Activated CD4-positive, alpha-beta T cell treated with anti-CD3 and anti-CD28 coated beads for 36 hours (primary cell): Measurements from ENCODE around the gene C6orf15. TPM values are rescaled to one million over a fixed set of nuclear protein-coding genes. Genes with fewer than 3 reads are reported as not detected.
A peak's percentile ranks its signal among the peaks of the same experiment; 100 is the strongest.

Source experiments
- ATAC-seq: fragments of 200-7000 bp; cut with Tn5 transposase; one replicate; pipeline ENCODE4 v1.10.0; 2021; ENCODE audit warnings: mild to moderate bottlenecking, moderate library complexity
- CTCF ChIA-PET: fragments of 350-600 bp; sonication (Branson Sonifier 250); formaldehyde crosslinking; loops from one replicate; lab custom pipeline; 2021; ENCODE audit warnings: antibody characterized with exemption; lab: Charles Lee
- POLR2A ChIA-PET: fragments of 350-600 bp; sonication (Branson Sonifier 250); formaldehyde crosslinking; loops from one replicate; lab custom pipeline; 2021; ENCODE audit warnings: antibody characterized with exemption, inconsistent platforms; lab: Charles Lee
- DNase-seq: peaks from one replicate; pipeline ENCODE4 v3.0.0-alpha.2; 2020
- H3K27ac Mint-ChIP-seq: one replicate; pipeline ENCODE4 v1.8.0; 2021; ENCODE audit warnings: mixed read lengths
- H3K27me3 Mint-ChIP-seq: one replicate; pipeline ENCODE4 v1.8.0; 2021; ENCODE audit warnings: mixed read lengths
- H3K36me3 Mint-ChIP-seq: one replicate; pipeline ENCODE4 v1.8.0; 2021; ENCODE audit warnings: low read depth, mixed read lengths
- H3K4me1 Mint-ChIP-seq: one replicate; pipeline ENCODE4 v1.8.0; 2021; ENCODE audit warnings: mixed read lengths
- H3K4me3 Mint-ChIP-seq: one replicate; pipeline ENCODE4 v1.8.0; 2021; ENCODE audit warnings: mild to moderate bottlenecking, moderate library complexity, mixed read lengths
- H3K9me3 Mint-ChIP-seq: one replicate; pipeline ENCODE4 v1.8.0; 2021; ENCODE audit warnings: low read depth, mixed read lengths
- intact Hi-C, 2 experiments: fragments of 100-400 bp; cut with DNase I in 1 of 2; cut with micrococcal nuclease in 1 of 2; formaldehyde crosslinking; loops; one replicate each; pipeline versions ENCODE4 v1.14.2 to v1.15.1; 2022 to 2024; cut with DNase I, micrococcal nuclease
- total RNA-seq, 2 experiments: library from RNA; stranded (reverse); gene quantifications; one replicate each; pipeline ENCODE4 v1.2.3, GENCODE V29; 2021

The C6orf15 gene
- total RNA-seq: not detected

GRCh38 chr6:31112478-31112877 is at the start of gene C6orf15:
Gene C6orf15, minus strand, starts transcription at chr6:31112575. Its CDS starts 20 bp downstream, at chr6:31112555.
- no peak for DNase-seq
- Mint-ChIP-seq H3K4me1 (no peaks in the 10 kb centered on the region), H3K9me3 (no peaks in the 10 kb centered on the region), H3K27me3 (no peaks in the 10 kb centered on the region), H3K27ac (no peak within 1 kb of the TSS), H3K4me3 (no peak within 1 kb of the TSS), H3K36me3 (no peaks in the 10 kb centered on the region)
- POLR2A ChIA-PET: no interaction called here
- intact Hi-C loops: no loop called here
- no peak for ATAC-seq
- CTCF ChIA-PET: interaction anchor here (0.5 to 2.0 kb wide), 3 partner anchors 33 to 1201 kb away, joined by 3 to 8 read pairs (median 4); no protein-coding TSS in a partner anchor

GRCh38 chr6:31161216-31162126 is 49.1 kb upstream of the C6orf15 start:
- H3K9me3 Mint-ChIP-seq: no peaks in the 10 kb centered on the region
- intact Hi-C loops: no loop called here
- no peak overlapping the region for H3K27ac Mint-ChIP-seq
- DNase-seq (no peak), ATAC-seq (no peak)
- peaks cover 38% of the 10 kb centered on the region for H3K36me3 Mint-ChIP-seq
- H3K27me3 Mint-ChIP-seq: no peaks in the 10 kb centered on the region
- H3K4me1 Mint-ChIP-seq: peaks cover 59% of the 10 kb centered on the region
- POLR2A ChIA-PET: no interaction called here
- CTCF ChIA-PET: interaction anchor here (0.5 to 1.1 kb wide), 3 partner anchors 11 to 36 kb away, joined by 3 read pairs; partner anchors contain the start of gene PSORS1C2
- H3K4me3 Mint-ChIP-seq: no peak overlapping the region

- peaks cover 47% of the 10 kb centered on the region for H3K36me3 Mint-ChIP-seq
- DNase-seq (peak; percentile 58), ATAC-seq (peak; percentile 28)
- H3K27ac Mint-ChIP-seq: peak overlapping the region; percentile 89
- H3K4me3 Mint-ChIP-seq: peak overlapping the region; percentile 97
- no peaks in the 10 kb centered on the region for H3K27me3 Mint-ChIP-seq
- ChIA-PET POLR2A (interaction anchor here (0.8 to 1.3 kb wide), 2 partner anchors 12 to 207 kb away, joined by 3 read pairs; no protein-coding TSS in a partner anchor), CTCF (interaction anchor here (0.5 to 1.5 kb wide), 13 partner anchors 10 to 456 kb away, joined by 3 to 8 read pairs (median 3); no protein-coding TSS in a partner anchor)
- H3K9me3 Mint-ChIP-seq: no peaks in the 10 kb centered on the region
- intact Hi-C loops: loop anchor here (1.0 to 10.0 kb wide), 16 partner anchors 21 to 832 kb away; partner anchors contain the start of genes ABCF1 (in 1 of the 2), C6orf136 (in 1 of the 2), HLA-B (in 1 of the 2) and HLA-C (in 1 of the 2)
- peaks cover 44% of the 10 kb centered on the region for H3K4me1 Mint-ChIP-seq
Observed at GRCh38 chr6:31158863-31159855, 46.8 kb upstream of the C6orf15 start.

GRCh38 chr6:31158140-31158862 is 45.9 kb upstream of the C6orf15 start, which contains the start of gene TCF19:
Gene TCF19, plus strand, starts transcription at chr6:31158589. Its CDS starts 881 bp downstream, at chr6:31159470.
- intact Hi-C loops: loop anchor here (1.0 to 10.0 kb wide), 16 partner anchors 21 to 831 kb away; partner anchors contain the start of genes ABCF1 (in 1 of the 2), C6orf136 (in 1 of the 2), HLA-B (in 1 of the 2) and HLA-C (in 1 of the 2)
- CTCF ChIA-PET: interaction anchor here (0.5 to 1.5 kb wide), 14 partner anchors 10 to 668 kb away, joined by 3 to 8 read pairs (median 4); partner anchors contain the start of gene LSM2
- Mint-ChIP-seq H3K9me3 (no peaks in the 10 kb centered on the region), H3K4me3 (peak within 1 kb of the TSS; percentile 97), H3K36me3 (peaks cover 49% of the 10 kb centered on the region), H3K4me1 (peaks cover 39% of the 10 kb centered on the region), H3K27ac (peak within 1 kb of the TSS; percentile 89), H3K27me3 (no peaks in the 10 kb centered on the region)
- POLR2A ChIA-PET: interaction anchor here (0.7 to 1.3 kb wide), 3 partner anchors 39 to 208 kb away, joined by 3 to 7 read pairs (median 3); no protein-coding TSS in a partner anchor
- ATAC-seq: peak; percentile 90
- DNase-seq: peak; percentile 99

GRCh38 chr6:31157513-31158139 is 45.3 kb upstream of the C6orf15 start, which contains the start of gene CCHCR1:
Gene CCHCR1, minus strand, starts transcription at chr6:31157802. Its CDS starts 202 bp downstream, at chr6:31157600.
- CTCF ChIA-PET: interaction anchor here (0.5 to 1.5 kb wide), 12 partner anchors 12 to 706 kb away, joined by 3 to 8 read pairs (median 4); partner anchors contain the start of gene LSM2
- H3K36me3 Mint-ChIP-seq: peaks cover 45% of the 10 kb centered on the region
- peak within 1 kb of the TSS; percentile 97 for H3K4me3 Mint-ChIP-seq
- H3K27me3 Mint-ChIP-seq: no peaks in the 10 kb centered on the region
- intact Hi-C loops: loop anchor here (1.0 to 10.0 kb wide), 16 partner anchors 20 to 830 kb away; partner anchors contain the start of genes ABCF1 (in 1 of the 2), C6orf136 (in 1 of the 2), HLA-B (in 1 of the 2) and HLA-C (in 1 of the 2)
- DNase-seq (no peak), ATAC-seq (peak; percentile 23)
- no peaks in the 10 kb centered on the region for H3K9me3 Mint-ChIP-seq
- H3K27ac Mint-ChIP-seq: peak within 1 kb of the TSS; percentile 89
- POLR2A ChIA-PET: interaction anchor here (0.7 to 1.3 kb wide), 3 partner anchors 40 to 209 kb away, joined by 3 to 7 read pairs (median 3); no protein-coding TSS in a partner anchor
- H3K4me1 Mint-ChIP-seq: peaks cover 34% of the 10 kb centered on the region

GRCh38 chr6:31156641-31157040 is 44.3 kb upstream of the C6orf15 start:
- ChIA-PET CTCF (interaction anchor here (1.4 kb wide), 1 partner anchor 27 kb away, joined by 4 read pairs; no protein-coding TSS in a partner anchor), POLR2A (no interaction called here)
- DNase-seq (no peak), ATAC-seq (no peak)
- H3K9me3 Mint-ChIP-seq: no peaks in the 10 kb centered on the region
- intact Hi-C loops: loop anchor here in 1 of 2 experiments (5.0 to 10.0 kb wide), 2 partner anchors 442 to 829 kb away; partner anchors contain the start of genes MDC1 and TRIM39
- peaks cover 37% of the 10 kb centered on the region for H3K36me3 Mint-ChIP-seq
- peaks cover 27% of the 10 kb centered on the region for H3K4me1 Mint-ChIP-seq
- H3K27ac Mint-ChIP-seq: no peak overlapping the region
- peak overlapping the region; percentile 97 for H3K4me3 Mint-ChIP-seq
- H3K27me3 Mint-ChIP-seq: no peaks in the 10 kb centered on the region

- ChIA-PET POLR2A (no interaction called here), CTCF (interaction anchor here (0.7 to 1.0 kb wide), 4 partner anchors 11 to 227 kb away, joined by 3 to 4 read pairs (median 3); no protein-coding TSS in a partner anchor)
- intact Hi-C loops: loop anchor here in 1 of 2 experiments (10.0 kb wide), 1 partner anchor 440 kb away; the partner anchor contains the start of gene MDC1
- Mint-ChIP-seq H3K27me3 (no peaks in the 10 kb centered on the region), H3K4me1 (peaks cover 11% of the 10 kb centered on the region), H3K27ac (no peak overlapping the region), H3K4me3 (no peak overlapping the region), H3K9me3 (no peaks in the 10 kb centered on the region), H3K36me3 (peaks cover 25% of the 10 kb centered on the region)
- ATAC-seq: no peak
- no peak for DNase-seq
Observed at GRCh38 chr6:31154436-31154835, 42.1 kb upstream of the C6orf15 start.

- no peaks in the 10 kb centered on the region for H3K27me3 Mint-ChIP-seq
- no peak for DNase-seq
- H3K27ac Mint-ChIP-seq: no peak overlapping the region
- no peaks in the 10 kb centered on the region for H3K9me3 Mint-ChIP-seq
- peaks cover 7% of the 10 kb centered on the region for H3K4me1 Mint-ChIP-seq
- peaks cover 14% of the 10 kb centered on the region for H3K36me3 Mint-ChIP-seq
- POLR2A ChIA-PET: no interaction called here
- CTCF ChIA-PET: interaction anchor here (0.7 to 1.8 kb wide), 4 partner anchors 14 to 571 kb away, joined by 3 to 5 read pairs (median 4); partner anchors contain the start of gene PSORS1C2
- no peak for ATAC-seq
- no peak overlapping the region for H3K4me3 Mint-ChIP-seq
- intact Hi-C loops: loop anchor here in 1 of 2 experiments (10.0 kb wide), 1 partner anchor 438 kb away; the partner anchor contains the start of gene MDC1
Observed at GRCh38 chr6:31152781-31153180, 40.4 kb upstream of the C6orf15 start.
